ENCODE measurements around the gene GGN.

DNA sequence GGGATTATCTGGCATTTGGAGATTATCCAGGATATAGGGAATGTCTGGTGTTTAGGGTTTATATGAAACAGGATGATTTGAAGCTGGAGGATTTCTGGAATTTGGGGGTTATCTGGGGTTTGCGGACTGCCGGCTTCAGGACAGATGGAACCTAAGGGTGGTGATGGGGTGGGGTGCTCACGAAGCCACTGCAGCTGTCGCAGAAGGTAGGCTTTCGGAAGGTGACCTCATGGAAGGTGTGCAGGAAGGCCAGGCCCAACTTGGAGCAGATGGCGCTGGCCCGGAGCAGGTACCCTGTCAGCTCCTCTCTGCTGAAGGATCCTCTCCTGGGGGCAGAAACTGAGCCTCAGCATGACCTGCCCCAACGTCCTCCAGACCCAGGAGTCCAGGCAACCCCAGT is 24.7 kb upstream of the GGN start:
- TF ChIP-seq POLR2A (IDR thresholded peaks at IDR 0.05) (no peak), CTCF (IDR thresholded peaks at IDR 0.05) (no peak)
